ENCODE measurements around the gene CYP3A7. TPM values are rescaled to one million over a fixed set of nuclear protein-coding genes. Genes with fewer than 3 reads are reported as not detected.
A peak's percentile ranks its signal among the peaks of the same experiment; 100 is the strongest.

CYP3A7 gene
- total and polyA plus RNA-seq, 2 of the 13 experiments (the other 11 are each of a cell fraction or from before 2014, with no cell fraction given): 5.8 to 6.4 TPM

- peak; percentile 34; the same call in 1 of the 2 replicates for TF ChIP-seq MAX (IDR thresholded peaks at IDR 0.05)
- TF ChIP-seq PTBP1 (IDR thresholded peaks at IDR 0.05; ENCODE audit: low read depth, low read length, poor library complexity, severe bottlenecking): no peak
- peak; percentile 100 for TF ChIP-seq ARID5B (CRISPR knock-in tag; IDR thresholded peaks at IDR 0.05)
- no peak for TF ChIP-seq PHB2 (IDR thresholded peaks at IDR 0.05; ENCODE audit: partially characterized antibody)
- TF ChIP-seq ZNF343 (CRISPR knock-in tag; IDR thresholded peaks at IDR 0.05): no peak
- peak; percentile 65; the same call in 1 of the 2 replicates for TF ChIP-seq NR2C2 (CRISPR knock-in tag; IDR thresholded peaks at IDR 0.05; ENCODE audit: borderline replicate concordance)
- TF ChIP-seq MYPOP (CRISPR knock-in tag; IDR thresholded peaks at IDR 0.05): peak; percentile 36; the same call in 1 of the 2 replicates
- TF ChIP-seq DPF2 (CRISPR knock-in tag; IDR thresholded peaks at IDR 0.05; ENCODE audit: borderline replicate concordance, low read depth): peak; percentile 78; the same call in 1 of the 2 replicates
- no peak for TF ChIP-seq ZNF547 (CRISPR knock-in tag; IDR thresholded peaks at IDR 0.05)
- no peak for TF ChIP-seq ZNF703 (CRISPR knock-in tag; IDR thresholded peaks at IDR 0.05; ENCODE audit: borderline replicate concordance)
- no peak for TF ChIP-seq ZFY (CRISPR knock-in tag; IDR thresholded peaks at IDR 0.05)
- TF ChIP-seq SAP130 (CRISPR knock-in tag; IDR thresholded peaks at IDR 0.05; ENCODE audit: low read depth): peak; percentile 73
- no peak for TF ChIP-seq HNRNPH1 (optimal IDR thresholded peaks at IDR 0.05; ENCODE audit: low read depth, low read length)
- no peak for TF ChIP-seq PAX8 (CRISPR knock-in tag; IDR thresholded peaks at IDR 0.05; ENCODE audit: borderline replicate concordance)
- peak; percentile 59 for TF ChIP-seq SOX13 (IDR thresholded peaks at IDR 0.05)
- peak in 1 of 2 experiments; percentile 89; a peak in 2 of 4 replicates for TF ChIP-seq SOX13 (CRISPR knock-in tag; conservative IDR thresholded peaks at IDR 0.05 in 1 of 2, IDR thresholded peaks at IDR 0.05 in 1 of 2)
- peak; percentile 68; the same call in 1 of the 2 replicates for TF ChIP-seq FOSL1 (CRISPR knock-in tag; IDR thresholded peaks at IDR 0.05; ENCODE audit: borderline replicate concordance)
- TF ChIP-seq ZBTB3 (CRISPR knock-in tag; IDR thresholded peaks at IDR 0.05; ENCODE audit: borderline replicate concordance, low read depth): no peak
- TF ChIP-seq, protein P1, sequence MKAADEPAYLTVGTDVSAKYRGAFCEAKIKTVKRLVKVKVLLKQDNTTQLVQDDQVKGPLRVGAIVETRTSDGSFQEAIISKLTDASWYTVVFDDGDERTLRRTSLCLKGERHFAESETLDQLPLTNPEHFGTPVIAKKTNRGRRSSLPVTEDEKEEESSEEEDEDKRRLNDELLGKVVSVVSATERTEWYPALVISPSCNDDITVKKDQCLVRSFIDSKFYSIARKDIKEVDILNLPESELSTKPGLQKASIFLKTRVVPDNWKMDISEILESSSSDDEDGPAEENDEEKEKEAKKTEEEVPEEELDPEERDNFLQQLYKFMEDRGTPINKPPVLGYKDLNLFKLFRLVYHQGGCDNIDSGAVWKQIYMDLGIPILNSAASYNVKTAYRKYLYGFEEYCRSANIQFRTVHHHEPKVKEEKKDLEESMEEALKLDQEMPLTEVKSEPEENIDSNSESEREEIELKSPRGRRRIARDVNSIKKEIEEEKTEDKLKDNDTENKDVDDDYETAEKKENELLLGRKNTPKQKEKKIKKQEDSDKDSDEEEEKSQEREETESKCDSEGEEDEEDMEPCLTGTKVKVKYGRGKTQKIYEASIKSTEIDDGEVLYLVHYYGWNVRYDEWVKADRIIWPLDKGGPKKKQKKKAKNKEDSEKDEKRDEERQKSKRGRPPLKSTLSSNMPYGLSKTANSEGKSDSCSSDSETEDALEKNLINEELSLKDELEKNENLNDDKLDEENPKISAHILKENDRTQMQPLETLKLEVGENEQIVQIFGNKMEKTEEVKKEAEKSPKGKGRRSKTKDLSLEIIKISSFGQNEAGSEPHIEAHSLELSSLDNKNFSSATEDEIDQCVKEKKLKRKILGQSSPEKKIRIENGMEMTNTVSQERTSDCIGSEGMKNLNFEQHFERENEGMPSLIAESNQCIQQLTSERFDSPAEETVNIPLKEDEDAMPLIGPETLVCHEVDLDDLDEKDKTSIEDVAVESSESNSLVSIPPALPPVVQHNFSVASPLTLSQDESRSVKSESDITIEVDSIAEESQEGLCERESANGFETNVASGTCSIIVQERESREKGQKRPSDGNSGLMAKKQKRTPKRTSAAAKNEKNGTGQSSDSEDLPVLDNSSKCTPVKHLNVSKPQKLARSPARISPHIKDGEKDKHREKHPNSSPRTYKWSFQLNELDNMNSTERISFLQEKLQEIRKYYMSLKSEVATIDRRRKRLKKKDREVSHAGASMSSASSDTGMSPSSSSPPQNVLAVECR (CRISPR knock-in tag; IDR thresholded peaks at IDR 0.05; ENCODE audit: borderline replicate concordance): peak; percentile 32; the same call in 1 of the 2 replicates
- peak; percentile 43; the same call in 1 of the 2 replicates for TF ChIP-seq FOXK1 (CRISPR knock-in tag; IDR thresholded peaks at IDR 0.05; ENCODE audit: borderline replicate concordance, low read depth)
Measured at GRCh38 chr7:99742737-99743394, 7.9 kb upstream of the CYP3A7 start (continued).
